GM11168 (cell line): ENCODE results near the gene DNAJC4.

Experiments
- in situ Hi-C: fragments of 300-500 bp; cut with MboI; formaldehyde crosslinking; loops from one replicate; pipeline ENCODE4 v1.12.0; 2022; ENCODE audit warnings: low sequenced_read_pairs; ENCODE audit not compliant: unreplicated experiment

Gene DNAJC4

DNA sequence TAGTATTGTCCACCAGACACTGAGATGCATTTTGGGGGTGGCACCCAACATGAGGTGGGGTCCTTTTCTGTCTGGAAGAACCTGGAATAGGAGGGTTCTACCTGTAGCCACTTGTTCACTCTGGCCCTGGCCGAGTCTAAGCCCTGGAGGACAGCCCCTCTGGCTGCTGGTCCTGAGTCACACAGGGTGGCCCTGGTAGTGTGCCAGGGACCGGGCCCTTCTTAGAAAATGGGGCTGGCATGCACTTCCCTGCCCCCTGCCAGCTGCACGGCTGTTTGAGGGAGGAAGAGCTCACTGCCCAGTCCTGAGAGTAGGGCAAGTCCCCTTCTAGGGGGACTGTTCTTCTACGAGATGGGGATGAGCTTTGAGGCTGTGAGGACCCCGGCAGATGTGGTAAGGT lies 23.1 kb downstream of the DNAJC4 start:
- in situ Hi-C loops, result no loop called here

DNA sequence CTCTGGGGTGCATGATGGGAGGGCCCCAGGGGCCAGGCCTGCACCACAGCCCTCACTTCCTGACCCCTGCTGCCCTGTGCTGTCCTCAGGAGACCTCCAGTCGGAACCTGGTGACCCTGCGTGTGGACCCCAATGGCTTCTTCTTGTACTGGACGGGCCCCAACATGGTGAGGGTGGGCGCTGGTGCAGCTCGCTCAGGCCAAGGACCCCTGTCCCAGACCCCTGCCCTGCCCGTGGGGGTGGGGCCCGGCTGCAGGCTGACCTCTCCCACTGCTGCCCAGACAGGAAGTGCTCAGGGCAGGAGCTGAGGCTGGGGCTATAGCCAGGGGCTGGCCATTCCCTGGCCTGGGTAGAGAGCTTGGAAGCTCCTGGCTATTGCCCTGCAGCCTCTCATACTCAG lies 24.0 kb downstream of the DNAJC4 start:
- in situ Hi-C loops, result no loop called here

DNA sequence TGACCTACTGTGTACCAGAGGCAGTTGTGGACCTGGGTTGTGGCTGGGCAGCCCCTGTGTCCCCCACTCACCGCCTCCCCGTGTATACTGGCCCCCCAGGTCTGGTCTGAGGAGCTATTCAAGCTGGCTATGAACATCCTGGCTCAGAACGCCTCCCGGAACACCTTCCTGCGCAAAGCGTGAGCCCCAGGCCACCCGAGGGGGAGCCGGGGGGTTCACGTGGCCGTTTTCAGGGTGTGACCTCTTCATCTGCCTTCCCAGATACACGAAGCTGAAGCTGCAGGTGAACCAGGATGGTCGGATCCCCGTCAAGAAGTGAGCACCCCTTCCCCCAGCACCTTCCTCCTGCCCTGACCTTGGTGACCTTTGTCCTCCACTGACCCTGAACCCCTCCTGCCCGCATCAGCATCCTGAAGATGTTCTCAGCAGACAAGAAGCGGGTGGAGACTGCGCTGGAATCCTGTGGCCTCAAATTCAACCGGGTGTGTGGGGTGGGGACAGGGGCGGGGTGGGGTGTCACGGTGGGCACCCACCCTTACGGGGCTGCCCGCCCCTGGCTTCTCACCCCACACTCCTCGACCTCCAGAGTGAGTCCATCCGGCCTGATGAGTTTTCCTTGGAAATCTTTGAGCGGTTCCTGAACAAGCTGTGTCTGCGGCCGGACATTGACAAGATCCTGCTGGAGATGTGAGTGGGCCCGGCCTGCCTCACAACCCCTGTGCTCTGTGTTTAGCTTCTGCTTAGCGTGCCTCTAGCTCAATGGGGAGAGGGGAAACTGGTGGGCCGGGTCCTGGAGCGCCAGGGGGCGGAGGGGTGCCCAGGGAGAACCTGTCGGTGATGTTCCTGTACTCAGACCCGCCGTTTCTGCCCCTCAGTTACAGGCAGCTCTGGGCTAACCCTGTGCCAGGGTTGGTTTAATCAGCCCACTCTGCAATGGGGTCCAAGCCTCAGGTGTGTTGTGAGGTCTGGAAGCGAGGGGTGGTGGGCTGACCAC lies 25.1 kb downstream of the DNAJC4 start:
- in situ Hi-C loops, result no loop called here

DNA sequence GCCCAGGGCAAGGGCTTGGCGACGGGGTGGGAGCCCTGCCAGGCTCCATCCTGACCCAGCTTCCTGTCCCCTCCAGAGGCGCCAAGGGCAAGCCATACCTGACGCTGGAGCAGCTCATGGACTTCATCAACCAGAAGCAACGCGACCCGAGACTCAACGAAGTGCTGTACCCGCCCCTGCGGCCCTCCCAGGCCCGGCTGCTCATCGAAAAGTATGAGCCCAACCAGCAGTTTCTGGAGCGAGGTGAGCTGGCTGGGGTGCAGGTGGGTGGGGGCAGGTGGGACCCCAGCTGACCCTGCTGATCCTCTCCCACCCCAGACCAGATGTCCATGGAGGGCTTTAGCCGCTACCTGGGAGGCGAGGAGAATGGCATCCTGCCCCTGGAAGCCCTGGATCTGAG lies 26.0 kb downstream of the DNAJC4 start:
- in situ Hi-C loops, result no loop called here

DNA sequence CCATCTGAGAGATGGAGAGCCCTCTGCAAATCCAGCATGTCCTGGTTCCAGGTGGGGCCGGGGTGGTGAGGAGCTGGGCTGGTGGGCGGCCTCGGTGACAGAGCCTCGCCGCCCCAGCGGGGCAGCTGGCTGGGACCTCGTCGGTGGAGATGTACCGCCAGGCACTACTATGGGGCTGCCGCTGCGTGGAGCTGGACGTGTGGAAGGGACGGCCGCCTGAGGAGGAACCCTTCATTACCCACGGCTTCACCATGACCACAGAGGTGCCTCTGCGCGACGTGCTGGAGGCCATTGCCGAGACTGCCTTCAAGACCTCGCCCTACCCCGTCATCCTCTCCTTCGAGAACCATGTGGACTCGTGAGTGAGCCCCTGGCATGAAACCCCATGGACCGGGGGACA lies 28.0 kb downstream of the DNAJC4 start:
- in situ Hi-C loops, result no loop called here

DNA sequence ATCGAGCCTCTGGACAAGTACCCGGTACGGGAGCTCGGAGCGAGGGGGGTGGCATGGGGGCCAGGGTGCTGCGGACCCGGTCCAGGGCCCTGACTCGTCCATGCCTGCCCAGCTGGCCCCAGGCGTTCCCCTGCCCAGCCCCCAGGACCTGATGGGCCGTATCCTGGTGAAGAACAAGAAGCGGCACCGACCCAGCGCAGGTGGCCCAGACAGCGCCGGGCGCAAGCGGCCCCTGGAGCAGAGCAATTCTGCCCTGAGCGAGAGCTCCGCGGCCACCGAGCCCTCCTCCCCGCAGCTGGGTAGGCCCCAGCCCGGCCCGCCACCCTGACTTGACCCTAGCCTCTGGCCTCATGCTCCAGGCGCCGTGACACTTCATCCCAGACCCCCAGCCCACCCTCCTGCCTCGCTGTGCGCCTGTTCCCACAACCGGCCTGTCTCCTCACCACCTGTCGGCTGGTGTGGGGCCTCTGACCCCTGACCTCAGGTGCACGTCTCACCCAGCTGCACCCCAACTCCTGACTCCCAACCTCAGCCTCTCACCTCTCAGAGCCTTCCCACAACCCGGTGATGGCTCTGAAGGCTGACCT lies 28.7 kb downstream of the DNAJC4 start:
- in situ Hi-C loops, result no loop called here

DNA sequence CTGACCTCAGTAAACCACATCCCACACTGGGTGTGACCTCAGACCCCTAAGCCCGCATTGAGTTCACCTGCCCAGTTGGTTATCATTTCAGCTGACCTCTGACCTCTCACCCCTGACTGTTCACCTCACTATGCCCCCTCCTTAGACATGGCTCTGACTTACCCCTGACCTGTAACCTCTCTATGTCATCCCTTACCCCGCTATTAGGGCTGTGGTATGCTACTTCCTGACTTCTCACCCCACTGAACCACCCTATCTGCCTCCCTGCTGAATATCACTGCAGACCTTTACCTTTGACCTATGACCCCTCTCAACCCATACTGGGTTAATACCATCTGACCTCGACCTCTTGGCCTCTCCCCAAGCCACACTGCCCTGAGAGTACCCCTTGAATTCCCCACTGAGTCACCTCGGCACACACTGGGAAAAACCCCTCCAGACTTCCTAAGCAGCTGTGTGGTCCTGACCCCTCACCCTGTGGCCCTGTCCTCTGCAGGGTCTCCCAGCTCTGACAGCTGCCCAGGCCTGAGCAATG lies 29.3 kb downstream of the DNAJC4 start:
- in situ Hi-C loops, result no loop called here

DNA sequence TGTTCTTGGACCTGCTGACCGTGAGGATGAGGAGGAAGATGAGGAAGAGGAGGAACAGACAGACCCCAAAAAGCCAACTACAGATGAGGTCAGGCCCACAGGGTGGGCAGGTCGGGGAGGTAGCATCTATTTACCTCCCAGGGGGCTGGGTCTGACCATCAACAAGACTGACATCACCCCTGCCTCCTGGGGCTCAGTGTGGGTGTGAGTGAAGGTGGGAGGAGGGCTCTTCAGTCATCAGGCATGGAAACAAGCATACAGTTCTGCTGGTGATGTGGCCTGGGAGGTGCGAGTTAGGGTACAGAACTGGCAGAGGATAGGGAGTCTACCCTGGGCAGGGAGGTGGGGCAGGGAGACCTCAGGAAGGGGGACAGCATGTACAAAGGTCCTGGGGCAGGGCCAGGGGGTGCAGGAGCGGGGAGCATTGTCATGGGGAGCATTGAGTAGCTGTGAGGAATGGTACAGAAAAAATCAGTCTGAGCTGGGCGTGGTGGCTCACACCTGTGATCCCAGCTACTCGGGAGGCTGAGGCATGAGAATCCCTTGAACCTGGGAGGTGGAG lies 29.9 kb downstream of the DNAJC4 start:
- in situ Hi-C loops, result no loop called here

DNA sequence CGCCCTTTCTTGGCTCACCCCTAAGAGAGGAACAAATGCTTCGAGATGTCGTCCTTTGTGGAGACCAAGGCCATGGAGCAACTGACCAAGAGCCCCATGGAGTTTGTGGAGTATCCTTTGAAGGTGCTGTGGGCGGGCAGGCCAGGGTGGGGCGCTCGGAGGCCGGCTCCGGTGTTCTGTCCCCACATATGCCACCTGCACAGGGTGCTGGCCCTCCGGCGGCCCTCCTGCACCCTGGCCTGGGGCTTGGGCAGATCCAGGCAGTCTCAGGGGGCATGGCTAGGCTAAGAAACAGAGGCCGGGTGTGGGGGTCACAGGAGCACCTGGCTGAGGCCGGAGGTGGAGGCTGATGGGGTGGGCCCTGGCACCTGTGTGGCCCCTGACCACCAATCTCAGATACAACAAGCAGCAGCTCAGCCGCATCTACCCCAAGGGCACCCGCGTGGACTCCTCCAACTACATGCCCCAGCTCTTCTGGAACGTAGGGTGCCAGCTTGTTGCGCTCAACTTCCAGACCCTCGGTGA lies 31.3 kb downstream of the DNAJC4 start:
- in situ Hi-C loops, result no loop called here

DNA sequence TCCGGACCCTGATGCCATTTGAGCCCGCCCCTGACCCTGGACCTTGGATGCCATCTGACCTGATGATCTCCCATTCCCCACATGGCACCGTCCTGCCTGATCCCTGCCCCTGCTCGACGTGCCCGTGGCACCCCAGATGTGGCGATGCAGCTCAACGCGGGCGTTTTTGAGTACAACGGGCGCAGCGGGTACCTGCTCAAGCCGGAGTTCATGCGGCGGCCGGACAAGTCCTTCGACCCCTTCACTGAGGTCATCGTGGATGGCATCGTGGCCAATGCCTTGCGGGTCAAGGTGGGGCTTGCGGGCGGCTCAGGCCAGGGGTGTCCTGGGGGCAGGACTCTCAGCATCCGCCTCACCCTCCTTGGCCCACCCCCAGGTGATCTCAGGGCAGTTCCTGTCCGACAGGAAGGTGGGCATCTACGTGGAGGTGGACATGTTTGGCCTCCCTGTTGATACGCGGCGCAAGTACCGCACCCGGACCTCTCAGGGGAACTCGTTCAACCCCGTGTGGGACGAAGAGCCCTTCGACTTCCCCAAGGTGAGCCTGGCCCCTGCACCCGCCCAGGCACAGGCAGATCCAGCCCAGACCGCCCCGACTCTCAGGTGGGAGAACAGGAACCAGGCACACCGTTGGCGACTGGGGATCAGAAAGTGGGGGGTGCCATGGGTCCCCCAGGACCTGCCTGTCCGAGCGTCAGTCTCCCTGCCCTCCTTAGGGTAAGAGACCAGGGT lies 32.1 kb downstream of the DNAJC4 start:
- in situ Hi-C loops, result no loop called here

DNA sequence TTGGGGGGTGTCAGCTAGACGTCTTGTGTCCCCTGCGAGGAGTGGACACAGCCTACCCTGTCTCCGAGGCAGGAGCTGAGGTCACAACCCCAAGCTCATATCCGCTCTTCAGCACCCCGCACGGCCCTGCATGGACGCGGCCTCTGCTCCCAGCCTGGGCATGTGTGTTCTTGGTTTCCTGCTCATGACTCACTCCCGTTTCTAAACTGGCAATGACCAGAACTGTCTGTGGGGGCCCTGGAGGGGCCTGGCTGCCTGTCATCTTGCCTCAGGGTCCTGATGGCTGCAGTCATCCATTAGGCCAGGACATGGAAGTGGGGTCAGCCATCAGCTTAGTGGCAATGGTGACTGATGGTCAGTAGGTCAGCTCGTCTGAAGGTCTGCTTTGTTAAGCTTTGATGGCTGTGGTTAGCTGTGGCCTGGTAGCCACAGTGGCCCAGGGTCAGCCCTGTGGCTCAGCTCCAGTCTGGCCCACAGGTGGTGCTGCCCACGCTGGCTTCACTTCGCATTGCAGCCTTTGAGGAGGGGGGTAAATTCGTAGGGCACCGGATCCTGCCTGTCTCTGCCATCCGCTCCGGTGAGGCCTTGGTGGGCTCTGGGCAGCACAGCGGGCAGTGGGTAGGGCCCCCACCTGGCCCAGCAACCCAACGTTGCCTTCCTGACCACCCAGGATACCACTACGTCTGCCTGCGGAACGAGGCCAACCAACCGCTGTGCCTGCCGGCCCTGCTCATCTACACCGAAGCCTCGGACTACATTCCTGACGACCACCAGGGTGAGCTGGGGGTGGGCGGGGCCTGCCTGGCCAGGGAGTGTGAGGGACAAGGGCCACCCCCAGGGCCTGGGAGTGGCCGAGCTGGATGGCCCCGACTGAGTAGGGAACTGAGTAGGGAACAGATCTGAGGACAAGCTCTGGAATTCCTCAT lies 32.9 kb downstream of the DNAJC4 start:
- in situ Hi-C loops, result no loop called here

DNA sequence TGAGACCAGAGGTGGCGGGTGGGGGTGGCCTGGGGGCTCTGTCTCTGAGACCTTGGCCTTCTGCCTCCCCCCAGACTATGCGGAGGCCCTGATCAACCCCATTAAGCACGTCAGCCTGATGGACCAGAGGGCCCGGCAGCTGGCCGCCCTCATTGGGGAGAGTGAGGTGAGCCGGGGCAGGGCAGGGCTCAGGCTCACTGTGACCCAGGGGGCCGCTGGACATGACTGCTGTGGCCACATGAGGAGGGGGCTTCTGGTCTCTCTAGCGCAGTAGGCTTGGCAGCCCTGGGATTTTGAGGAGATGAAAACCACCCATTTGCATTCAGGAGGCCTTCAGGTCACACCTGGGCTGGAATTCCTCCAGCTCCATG lies 33.6 kb downstream of the DNAJC4 start:
- in situ Hi-C loops, result no loop called here

DNA sequence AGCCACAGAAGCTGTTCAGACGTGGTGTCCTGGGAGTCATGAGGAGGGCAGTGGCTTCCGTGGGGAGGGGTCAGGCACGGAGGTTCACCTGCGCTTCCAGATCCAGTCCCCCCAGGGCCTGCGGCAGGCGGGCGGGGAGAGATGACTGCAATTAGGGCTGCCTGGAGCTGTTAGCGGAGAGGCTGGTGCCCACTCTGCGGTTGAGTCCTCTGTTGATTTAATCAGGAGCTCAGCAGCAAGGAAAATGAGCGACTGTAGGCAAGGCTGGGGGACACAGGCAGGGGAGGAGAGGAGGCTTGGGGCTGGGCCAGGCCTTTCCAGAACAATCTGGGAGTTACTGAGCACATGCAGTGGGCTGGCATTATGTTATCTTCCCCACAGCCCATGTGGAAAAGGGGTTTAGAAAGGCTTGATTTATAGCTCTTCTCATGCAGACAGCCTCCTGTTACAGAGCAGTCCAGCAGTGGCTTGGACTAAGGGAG lies 34.1 kb downstream of the DNAJC4 start:
- in situ Hi-C loops, result no loop called here

DNA sequence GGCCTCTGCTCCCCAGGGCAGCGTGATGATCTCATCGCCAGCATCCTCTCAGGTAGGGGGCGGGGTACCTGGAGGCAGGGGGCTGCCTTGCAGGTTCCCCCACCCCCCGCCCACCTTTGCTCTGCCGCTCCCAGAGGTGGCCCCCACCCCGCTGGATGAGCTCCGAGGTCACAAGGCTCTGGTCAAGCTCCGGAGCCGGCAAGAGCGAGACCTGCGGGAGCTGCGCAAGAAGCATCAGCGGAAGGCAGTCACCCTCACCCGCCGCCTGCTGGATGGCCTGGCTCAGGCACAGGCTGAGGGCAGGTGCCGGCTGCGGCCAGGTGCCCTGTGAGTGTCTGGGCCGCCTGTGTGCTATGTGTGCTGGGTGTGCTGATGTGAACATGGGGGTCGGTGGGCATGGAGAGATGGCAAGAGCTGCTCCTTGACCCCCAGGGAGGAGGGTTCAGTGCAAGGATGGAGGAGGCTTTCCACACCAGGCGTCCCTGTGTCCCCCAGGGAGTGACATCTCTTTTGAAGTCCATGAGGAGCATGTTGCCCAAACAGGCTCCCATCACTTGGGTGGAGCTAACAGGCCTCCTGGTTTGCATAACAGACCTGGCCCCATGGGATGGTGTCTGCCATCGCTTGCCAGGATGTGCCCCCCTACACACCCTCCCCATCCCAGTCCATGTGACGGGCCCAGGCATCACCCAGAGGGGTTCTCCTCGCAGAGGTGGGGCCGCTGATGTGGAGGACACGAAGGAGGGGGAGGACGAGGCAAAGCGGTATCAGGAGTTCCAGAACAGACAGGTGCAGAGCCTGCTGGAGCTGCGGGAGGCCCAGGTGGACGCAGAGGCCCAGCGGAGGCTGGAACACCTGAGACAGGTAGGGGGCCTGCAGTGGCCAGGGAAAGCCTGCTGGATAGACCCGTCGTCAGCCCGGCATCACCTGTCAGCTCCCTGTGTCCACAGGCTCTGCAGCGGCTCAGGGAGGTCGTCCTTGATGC lies 35.1 kb downstream of the DNAJC4 start:
- in situ Hi-C loops, result no loop called here

DNA sequence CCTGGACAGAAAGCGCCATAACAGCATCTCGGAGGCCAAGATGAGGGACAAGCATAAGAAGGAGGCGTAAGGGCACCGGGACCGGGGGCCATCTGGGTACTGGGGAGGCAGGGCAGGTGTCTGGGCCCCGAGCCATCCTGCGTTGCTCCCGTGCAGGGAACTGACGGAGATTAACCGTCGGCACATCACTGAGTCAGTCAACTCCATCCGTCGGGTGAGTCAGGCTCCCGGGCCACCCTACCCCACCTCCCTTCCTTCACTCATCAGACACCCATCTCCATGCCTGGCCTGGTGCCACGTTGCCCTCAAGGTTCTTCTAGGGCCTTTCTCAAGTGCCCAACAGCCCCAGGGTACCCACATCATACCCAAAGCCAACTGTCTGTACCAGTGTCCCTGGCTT lies 36.0 kb downstream of the DNAJC4 start:
- in situ Hi-C loops, result no loop called here

DNA sequence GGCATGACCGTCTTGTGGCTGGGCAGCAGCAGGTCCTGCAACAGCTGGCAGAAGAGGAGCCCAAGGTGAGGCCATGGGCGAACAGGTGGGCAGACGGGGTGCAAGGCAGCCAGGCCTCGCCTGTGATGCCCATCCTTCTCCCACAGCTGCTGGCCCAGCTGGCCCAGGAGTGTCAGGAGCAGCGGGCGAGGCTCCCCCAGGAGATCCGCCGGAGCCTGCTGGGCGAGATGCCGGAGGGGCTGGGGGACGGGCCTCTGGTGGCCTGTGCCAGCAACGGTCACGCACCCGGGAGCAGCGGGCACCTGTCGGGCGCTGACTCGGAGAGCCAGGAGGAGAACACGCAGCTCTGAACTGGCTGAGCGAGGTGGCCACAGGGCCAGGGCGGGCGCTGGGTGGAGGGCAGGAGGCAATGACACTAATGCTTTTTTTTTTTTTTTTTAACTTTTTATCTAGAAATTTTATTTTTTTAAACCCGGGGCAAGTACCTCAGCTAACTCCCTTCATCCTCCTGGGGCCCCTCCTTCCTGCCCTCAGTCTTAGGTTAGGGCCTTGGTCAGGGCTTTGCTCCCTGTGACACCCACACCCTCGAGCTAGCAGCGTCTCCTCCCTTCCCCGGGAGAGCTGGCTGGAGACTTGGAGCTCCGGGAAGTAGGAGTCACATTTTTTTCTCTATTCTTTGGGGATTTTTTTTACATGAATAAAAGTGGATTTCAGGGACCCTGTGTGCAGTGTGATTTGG lies 37.0 kb downstream of the DNAJC4 start:
- in situ Hi-C loops, result no loop called here
